T follicular helper cell (primary cell): ENCODE data around the gene SLC7A10.
"Not testable (repeated sequence)": the region's sequence is repeated elsewhere in the genome, so short reads cannot be mapped to it uniquely, and the experiment has no call there.

ENCODE experiments used
- DNase-seq: peaks from one replicate; pipeline ENCODE4 v3.0.0-alpha.2; 2020; ENCODE audit warnings: low read depth

SLC7A10 gene

GRCh38 chr19:33236696-33237390 is 11.2 kb upstream of the SLC7A10 start:
- DNase-seq, result no peak

DNA sequence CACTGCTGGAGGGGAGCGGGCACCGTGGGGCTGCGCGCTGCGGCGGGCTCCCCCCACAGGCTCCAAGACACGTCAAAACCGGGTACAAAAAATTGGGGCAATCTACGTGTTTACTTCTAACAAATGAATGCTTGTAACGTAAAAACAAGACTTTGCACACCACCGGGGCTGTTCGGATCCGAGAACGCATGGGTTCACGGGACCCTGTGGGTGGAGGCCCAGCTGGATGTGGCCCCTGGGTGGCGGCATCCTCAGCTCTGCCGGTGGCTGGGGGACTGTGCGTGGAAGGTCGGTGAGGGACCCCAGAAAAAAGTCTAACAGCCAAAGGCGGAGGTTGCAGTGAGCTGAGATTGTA is 10.3 kb upstream of the SLC7A10 start:
- no peak for DNase-seq

DNA sequence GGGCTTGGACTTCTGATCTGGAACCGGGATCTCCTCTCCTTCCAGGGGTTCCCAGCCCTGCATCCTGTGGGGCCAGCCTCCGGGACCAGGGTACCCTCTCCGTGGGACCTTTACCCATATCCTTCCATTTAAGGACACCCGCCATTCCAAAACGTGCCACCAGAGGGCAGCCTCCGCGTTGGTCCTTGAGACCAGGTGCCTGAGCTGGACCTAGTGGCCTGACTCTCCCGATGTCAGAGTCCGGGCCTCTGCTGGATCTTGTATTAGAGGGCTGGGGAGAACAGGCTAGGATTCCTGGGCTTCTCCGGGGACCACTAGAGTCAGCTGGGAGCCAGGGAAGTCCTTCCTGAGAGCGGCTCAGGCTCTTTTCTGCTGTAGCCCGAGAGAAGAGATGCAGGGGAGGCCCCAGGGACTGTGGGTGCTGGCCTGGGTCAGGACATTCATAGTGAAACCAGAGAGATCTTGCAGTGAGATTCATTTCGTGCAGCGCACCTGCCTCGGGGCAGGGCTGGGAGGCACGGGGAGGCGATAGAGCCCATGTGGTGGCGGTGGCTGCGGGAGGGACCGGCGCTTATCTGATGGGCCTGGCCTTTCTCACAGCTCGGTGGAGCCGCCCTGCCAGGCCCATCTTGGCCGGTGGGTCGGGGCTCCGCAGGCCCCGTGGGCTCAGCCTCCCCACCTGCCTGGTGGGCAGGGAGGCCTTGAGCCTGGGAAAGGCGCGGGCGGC is 9.8 kb upstream of the SLC7A10 start:
- DNase-seq, result peak; percentile 64

DNA sequence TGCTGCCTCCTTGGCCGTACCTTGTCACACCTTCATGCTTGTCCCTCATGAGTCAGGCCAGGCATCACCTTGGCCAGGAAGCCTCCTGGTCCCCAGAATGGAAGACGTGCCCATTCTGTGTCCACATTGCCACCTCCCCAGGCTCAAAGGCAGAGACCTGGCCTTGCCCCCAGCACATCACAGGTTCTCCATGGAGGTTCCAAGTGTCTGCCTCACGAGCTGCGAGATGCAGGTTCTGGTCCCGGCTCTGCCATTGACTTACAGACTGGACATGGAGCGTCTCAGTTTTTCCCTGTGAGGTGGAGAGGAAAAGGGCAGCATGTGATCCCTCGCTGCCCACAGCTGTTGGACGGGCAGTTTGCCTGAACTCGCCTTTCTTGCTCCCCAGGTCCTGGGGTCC is 9.1 kb upstream of the SLC7A10 start:
- DNase-seq, result no peak

- no peak for DNase-seq
Observed at GRCh38 chr19:33234092-33234491, 8.4 kb upstream of the SLC7A10 start.

DNA sequence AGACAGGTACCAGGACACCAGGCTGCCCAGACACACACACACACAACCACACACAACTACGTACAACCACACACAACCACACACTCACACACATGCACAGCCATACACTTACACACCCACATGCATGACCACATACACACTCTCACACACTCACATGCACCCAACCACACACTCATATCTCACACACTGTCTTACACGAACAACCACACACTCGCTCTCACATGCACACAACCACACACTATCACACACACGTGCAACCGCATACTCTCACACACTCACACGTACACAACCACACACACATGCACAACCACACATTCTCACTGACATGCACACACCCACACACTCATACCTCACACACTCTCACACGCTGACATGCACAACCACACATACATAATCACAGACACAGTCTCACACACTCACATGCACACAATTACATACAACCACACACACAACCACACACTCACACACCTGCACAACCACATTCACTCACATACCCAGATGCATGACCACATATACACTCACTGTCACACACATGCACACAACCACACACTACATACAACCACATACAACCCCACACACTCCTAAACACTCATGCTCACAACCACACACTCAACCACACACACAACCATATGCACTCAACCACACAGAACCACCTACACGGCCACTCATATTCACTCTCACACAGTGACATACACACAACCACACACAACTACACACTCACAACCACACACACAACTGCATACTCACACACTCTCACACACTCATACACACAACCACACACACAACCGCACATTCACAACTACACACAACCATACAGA is 7.6 kb upstream of the SLC7A10 start:
- DNase-seq, result no peak

- no peak for DNase-seq
Observed at GRCh38 chr19:33232656-33233055, 7.0 kb upstream of the SLC7A10 start.

DNA sequence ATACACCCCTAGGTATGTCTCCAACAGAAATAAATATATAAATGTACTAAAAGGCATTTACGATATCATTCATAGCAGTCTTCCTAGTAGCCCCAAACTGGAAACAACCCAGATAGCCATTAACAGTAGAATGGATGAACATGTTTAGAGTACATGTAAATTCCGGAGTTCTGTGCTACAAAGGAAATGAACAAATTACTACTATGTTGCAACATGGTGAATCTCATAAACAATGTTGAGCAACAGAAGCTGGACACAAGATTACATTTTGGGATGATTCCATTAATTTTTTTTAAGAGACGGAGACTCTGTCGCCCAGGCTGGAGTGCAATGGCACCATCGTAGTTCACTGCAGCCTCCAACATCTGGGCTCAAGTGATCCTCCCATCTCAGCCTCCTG is 5.9 kb upstream of the SLC7A10 start:
- no peak for DNase-seq

DNA sequence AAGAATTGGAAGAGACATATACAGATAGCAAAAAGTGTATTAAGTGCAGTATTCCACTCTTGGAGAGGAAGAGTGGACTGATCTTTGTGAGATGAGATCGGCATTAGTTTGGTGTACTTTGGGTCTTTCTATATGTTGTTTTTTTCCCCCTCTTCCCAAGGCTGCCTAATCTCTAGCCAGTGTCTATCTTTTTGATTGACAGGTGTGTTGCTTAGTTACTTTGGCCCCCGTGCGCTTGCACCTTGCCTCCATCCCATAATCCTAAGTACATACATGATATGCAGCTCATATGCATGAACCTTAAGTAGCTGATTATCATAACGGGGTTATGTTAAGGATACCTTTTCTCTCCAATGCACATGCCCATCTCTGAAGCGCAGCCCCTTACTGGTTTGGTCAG is 4.3 kb upstream of the SLC7A10 start:
- DNase-seq, result no peak

GRCh38 chr19:33227870-33228599 is 2.4 kb upstream of the SLC7A10 start:
- no peak for DNase-seq

DNA sequence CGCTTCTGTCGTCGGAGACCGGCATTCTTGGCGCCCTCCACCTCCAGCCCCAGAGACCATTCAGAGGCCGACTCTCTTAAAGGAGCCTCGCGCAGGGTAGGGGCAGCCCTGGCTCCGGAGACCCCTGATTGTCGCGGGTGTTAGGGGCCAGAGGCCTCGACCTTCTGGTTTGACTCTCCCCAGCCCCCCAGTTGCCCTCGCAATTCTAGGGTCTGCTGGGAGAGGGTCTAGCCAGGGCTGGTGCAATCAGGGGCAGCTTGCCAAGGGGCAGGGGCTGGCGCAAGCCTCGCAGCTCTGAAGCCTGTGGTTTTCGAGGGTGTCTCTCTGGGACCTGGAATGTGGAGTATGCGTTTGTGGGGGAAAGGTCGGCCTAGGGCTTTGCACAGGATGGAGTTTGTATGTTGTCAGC is 1.6 kb upstream of the SLC7A10 start:
- DNase-seq, result no peak

DNA sequence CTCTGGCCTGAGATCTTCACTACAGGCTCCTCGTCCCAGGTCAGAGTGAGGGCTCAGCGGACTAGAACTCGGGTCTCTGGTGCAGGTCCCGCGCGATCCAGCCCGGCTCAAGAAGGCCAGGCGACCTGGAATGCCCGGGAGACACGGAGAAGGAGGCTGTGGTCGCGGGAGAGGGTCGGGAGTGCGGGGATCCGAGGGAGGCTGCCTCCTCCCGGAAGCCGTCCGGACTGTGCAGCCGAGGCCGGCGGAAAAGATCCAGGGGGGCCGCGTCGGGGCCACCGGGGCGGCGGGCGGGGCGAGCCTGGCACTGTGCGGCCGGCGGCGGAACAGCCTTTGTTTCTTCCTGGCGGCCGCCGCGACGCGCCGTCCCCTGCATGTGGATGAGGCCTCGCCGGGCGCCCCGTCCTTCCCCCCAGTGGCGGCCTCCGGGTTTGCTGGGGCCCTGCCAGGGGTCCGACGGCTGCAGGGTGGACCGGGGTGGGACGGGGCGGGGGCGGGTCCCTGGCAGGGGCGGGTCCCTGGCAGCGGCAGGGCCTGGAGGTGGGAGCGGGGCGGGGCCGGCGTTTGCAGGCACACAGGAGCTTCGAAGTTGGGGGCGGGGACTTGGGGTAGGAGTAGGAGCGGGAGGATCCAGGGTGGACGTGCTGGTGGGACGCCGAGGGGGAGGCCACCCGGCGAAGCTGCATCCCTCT is 1.0 kb upstream of the SLC7A10 start:
- no peak for DNase-seq

GRCh38 chr19:33224694-33225457 is 774 bp downstream of the SLC7A10 start:
- no peak for DNase-seq

DNA sequence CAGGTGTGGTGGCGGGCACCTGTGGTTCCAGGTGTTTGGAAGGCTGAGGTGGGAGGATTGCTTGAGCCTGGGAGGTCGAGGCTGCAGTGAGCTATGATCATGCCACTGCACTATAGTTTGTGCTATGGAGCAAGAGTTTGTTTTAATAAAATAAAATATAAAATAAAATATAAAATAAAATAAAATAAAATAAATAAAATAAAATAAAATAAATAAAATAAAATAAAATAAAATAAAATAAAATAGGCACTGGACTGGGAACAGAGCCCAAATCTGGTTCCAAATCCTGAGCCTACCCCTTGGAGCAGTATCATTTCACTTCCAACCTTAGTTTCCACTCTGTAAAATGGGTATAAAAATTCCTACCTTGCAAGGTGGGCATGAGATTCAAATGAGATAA is 3.4 kb downstream of the SLC7A10 start:
- DNase-seq, result not testable (repeated sequence)

DNA sequence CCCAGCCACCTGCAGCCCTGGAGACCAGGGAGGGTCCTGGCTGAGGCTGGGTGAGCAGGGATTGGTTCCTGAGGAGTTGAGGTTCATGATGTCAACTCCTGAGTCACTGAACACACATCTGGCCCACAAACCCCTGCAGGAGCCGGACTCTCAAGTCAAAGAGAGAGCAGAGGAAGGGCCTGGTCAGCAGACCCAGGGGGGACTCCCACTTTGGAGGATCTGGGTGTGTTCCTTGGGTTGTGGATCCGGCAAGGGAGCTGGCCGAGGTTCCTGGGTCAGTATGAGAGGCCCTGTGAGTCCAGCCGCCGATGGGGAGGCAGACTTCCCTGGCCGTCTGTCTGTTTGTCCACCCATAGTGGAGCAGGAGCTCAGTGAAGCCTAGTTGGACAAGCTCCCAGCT is 4.0 kb downstream of the SLC7A10 start:
- no peak for DNase-seq

GRCh38 chr19:33220735-33221134 is 4.9 kb downstream of the SLC7A10 start:
- no peak for DNase-seq

DNA sequence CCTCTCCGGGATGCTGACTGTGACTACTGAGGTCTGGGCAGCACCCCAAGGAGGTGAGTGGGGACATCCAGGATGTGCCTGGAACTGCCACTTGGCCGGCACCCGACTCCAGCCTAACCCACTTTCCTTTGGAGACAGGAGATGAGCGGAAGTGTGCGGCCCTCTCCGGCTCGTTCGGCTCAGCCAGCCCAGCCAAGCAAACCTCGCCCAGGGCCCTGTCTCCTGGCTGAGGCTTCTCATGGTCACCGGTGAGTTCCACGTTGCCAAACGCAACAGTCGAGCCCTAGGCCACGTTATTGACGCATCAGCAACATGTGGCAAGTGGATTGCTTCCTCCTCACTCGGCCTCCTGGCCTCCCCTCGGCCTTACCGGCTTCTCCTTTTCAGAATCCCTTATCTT is 5.5 kb downstream of the SLC7A10 start:
- DNase-seq, result no peak

DNA sequence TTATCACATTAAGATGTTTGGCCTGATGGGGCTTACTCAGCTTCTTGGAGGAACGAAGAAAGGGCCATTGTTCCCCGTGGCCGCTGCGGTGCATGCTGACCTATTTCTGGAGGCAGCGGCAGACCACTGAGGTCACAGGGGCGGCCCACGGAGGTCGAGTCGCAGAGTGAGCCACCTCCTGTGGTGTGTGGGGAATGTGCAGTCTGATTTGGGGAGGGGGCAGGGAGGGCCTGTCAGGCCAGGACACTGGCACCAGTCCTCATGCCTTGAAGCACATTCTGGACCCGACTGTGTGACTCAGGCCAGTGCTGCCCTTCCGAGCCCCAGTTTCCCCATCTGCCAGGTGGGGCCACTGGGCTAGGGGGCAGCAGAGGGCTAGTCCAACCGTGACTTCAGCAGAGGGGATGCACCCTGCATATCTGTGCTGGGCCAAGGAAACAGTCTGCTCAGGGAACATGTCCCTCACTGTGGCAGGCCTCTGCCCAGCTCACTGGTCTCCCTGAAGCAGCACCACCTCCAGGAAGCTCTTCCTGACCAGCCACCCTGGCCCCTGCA is 6.3 kb downstream of the SLC7A10 start:
- DNase-seq, result no peak

GRCh38 chr19:33217881-33218280 is 7.8 kb downstream of the SLC7A10 start:
- no peak for DNase-seq

DNA sequence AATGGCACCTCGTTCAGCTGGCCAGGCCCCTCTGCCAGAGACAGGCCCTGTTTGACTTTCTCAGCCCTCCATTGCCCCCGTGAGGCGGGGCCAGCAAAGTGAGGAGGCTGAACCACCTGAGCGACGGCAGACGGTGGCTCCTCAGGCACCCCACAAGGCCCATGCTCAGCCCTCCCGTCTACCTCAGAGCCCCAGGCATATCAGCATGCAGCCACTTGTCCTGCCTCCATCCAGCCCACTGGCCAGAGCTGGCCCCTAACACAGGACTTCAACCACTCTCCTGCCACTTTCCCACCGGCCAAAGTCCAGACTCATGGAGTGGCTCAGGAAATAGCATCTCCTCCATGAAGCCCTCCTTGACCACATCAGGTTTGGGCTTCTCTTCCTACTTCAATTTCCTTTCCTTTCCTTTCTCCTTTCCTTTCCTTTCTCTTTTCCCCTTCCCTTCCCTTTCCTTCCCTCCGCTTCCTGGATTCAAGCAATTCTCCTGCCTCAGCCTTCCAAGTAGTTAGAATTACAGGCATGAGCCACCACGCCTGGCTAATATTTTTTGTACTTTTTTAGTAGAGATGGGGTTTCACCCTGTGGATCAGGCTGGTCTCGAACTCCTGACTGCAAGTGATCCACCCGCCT is 9.3 kb downstream of the SLC7A10 start:
- DNase-seq, result no peak
